HL-60 (cell line): ENCODE results near the gene CHMP4B.

Experiments
- DNase-seq, 2 experiments: peaks; one replicate each; pipeline ENCODE4 v3.0.0-alpha.2; 2010 to 2020; ENCODE audit warnings: low read depth in 1 of 2, low spot score in 1 of 2
- H3K27ac ChIP-seq: fragments of 250-450 bp; sonication (Bioruptor Pico); replicated peaks from 2 replicates; pipeline ENCODE4 v1.5.1; 2020; ENCODE audit warnings: mild to moderate bottlenecking, moderate library complexity
- H3K27me3 ChIP-seq: fragments of 250-450 bp; sonication (Bioruptor Pico); 2 replicates; pipeline ENCODE4 v1.5.1; 2021; ENCODE audit warnings: mild to moderate bottlenecking, moderate library complexity; ENCODE audit not compliant: insufficient read depth, poor library complexity, severe bottlenecking
- H3K4me3 ChIP-seq: replicated peaks from 2 replicates; pipeline ENCODE4 v1.5.1; 2011; ENCODE audit warnings: mild to moderate bottlenecking, control low read depth, low read length; ENCODE audit not compliant: insufficient read depth
- CTCF ChIP-seq: IDR thresholded peaks from one replicate; pipeline ENCODE4 v1.5.1; 2011; ENCODE audit warnings: low read length, control low read depth, inconsistent platforms; ENCODE audit not compliant: insufficient read depth
- GABPA ChIP-seq: IDR thresholded peaks from 2 replicates; pipeline ENCODE4 v1.6.1; 2012; ENCODE audit warnings: low read depth
- POLR2AphosphoS5 ChIP-seq: IDR thresholded peaks from 2 replicates; pipeline ENCODE4 v1.6.1; 2012; ENCODE audit warnings: low read depth
- REST ChIP-seq: IDR thresholded peaks from 2 replicates; pipeline ENCODE4 v1.6.1; 2012; ENCODE audit warnings: low read depth; ENCODE audit not compliant: insufficient replicate concordance
- SPI1 ChIP-seq: IDR thresholded peaks from 2 replicates; pipeline ENCODE4 v1.6.1; 2012; ENCODE audit warnings: low read depth, mild to moderate bottlenecking, borderline replicate concordance

Gene CHMP4B

GRCh38 chr20:33772439-33772838 lies 38.7 kb upstream of the CHMP4B start:
- TF ChIP-seq GABPA (no peak), POLR2AphosphoS5 (no peak), REST (no peak), SPI1 (no peak), CTCF (no peak)
- H3K27ac ChIP-seq: no peak overlapping the region

GRCh38 chr20:33773412-33774089 lies 37.6 kb upstream of the CHMP4B start:
- TF ChIP-seq POLR2AphosphoS5: no peak
- TF ChIP-seq SPI1: no peak
- no peak for TF ChIP-seq CTCF
- TF ChIP-seq GABPA: no peak
- no peak for TF ChIP-seq REST
- H3K4me3 ChIP-seq: no peak overlapping the region
- no peak for DNase-seq
- H3K27ac ChIP-seq: no peak overlapping the region
- no peaks in the 10 kb centered on the region for H3K27me3 ChIP-seq

More at GRCh38 chr20:33772439-33772838, 38.7 kb upstream of the CHMP4B start:
- Histone ChIP-seq H3K4me3 (no peak overlapping the region), H3K27me3 (no peaks in the 10 kb centered on the region)
- DNase-seq: no peak

GRCh38 chr20:33777816-33778215 lies 33.3 kb upstream of the CHMP4B start:
- Histone ChIP-seq H3K27me3 (no peaks in the 10 kb centered on the region), H3K4me3 (no peak overlapping the region), H3K27ac (no peak overlapping the region)
- no peak for DNase-seq
- TF ChIP-seq REST (no peak), CTCF (no peak), POLR2AphosphoS5 (no peak), SPI1 (no peak), GABPA (no peak)
